GM12874 (cell line): ENCODE results near the gene CADM4.

ENCODE experiments used
- CTCF ChIP-seq: IDR thresholded peaks from 2 replicates; pipeline ENCODE4 v1.5.1; 2011; ENCODE audit warnings: low read depth, mild to moderate bottlenecking, control low read depth, low read length, moderate library complexity; ENCODE audit not compliant: insufficient read depth

CADM4 gene

GRCh38 chr19:43592800-43593350 is 46.8 kb downstream of the CADM4 start:
- no peak for TF ChIP-seq CTCF

GRCh38 chr19:43591904-43592772 is 47.5 kb downstream of the CADM4 start:
- no peak for TF ChIP-seq CTCF

- TF ChIP-seq CTCF: no peak
Measured at GRCh38 chr19:43589678-43590077, 50.0 kb downstream of the CADM4 start.

- no peak for TF ChIP-seq CTCF
Measured at GRCh38 chr19:43589277-43589676, 50.4 kb downstream of the CADM4 start.

- TF ChIP-seq CTCF: no peak
Measured at GRCh38 chr19:43586346-43586745, 53.3 kb downstream of the CADM4 start.

- no peak for TF ChIP-seq CTCF
Measured at GRCh38 chr19:43584484-43584883, 55.2 kb downstream of the CADM4 start.

- no peak for TF ChIP-seq CTCF
Measured at GRCh38 chr19:43582495-43582894, 57.2 kb downstream of the CADM4 start.
